Measurements from ENCODE around the gene PKLR.

The PKLR gene

DNA sequence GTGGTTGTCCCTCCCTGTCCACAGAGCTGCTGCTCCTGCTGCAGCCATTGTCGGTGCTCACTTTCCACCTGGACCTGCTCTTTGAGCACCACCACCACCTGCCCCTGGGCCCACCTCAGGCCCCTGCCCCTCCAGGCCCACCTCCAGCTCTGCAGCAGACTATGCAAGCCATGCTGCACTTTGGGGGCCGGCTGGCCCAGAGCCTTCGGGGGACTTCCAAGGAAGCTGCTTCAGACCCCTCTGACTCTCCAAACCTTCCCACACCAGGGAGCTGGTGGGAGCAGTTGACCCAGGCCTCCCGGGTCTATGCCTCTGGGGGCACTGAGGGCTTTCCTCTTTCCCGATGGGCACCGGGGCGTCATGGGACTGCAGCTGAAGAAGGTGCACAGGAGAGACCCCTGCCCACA is 25.4 kb upstream of the PKLR start:
- TF ChIP-seq, protein P1, sequence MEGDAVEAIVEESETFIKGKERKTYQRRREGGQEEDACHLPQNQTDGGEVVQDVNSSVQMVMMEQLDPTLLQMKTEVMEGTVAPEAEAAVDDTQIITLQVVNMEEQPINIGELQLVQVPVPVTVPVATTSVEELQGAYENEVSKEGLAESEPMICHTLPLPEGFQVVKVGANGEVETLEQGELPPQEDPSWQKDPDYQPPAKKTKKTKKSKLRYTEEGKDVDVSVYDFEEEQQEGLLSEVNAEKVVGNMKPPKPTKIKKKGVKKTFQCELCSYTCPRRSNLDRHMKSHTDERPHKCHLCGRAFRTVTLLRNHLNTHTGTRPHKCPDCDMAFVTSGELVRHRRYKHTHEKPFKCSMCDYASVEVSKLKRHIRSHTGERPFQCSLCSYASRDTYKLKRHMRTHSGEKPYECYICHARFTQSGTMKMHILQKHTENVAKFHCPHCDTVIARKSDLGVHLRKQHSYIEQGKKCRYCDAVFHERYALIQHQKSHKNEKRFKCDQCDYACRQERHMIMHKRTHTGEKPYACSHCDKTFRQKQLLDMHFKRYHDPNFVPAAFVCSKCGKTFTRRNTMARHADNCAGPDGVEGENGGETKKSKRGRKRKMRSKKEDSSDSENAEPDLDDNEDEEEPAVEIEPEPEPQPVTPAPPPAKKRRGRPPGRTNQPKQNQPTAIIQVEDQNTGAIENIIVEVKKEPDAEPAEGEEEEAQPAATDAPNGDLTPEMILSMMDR (conservative IDR thresholded peaks at IDR 0.05) = no peak
- H3K27ac ChIP-seq = no peak overlapping the region

- peak overlapping the region; percentile 86 for H3K27ac ChIP-seq
- TF ChIP-seq, protein P1 (conservative IDR thresholded peaks at IDR 0.05) = no peak
These were observed 24.8 kb upstream of the PKLR start for GRCh38 chr1:155326020-155326526.

DNA sequence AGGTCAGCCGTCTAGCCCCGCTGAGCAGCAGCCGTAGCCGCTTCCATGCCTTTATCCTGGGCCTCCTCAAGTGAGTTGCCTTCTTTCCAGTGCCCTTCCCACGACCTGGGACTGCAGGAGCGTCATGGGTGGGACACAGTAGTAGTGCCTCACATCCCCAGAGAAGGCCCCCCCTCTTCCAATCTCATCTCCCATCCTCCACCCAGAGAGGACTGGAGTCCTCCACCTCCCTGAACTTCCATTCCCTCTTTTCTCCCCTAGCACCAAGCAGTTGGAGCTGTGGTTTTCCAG is 24.3 kb upstream of the PKLR start:
- TF ChIP-seq, protein P1 (conservative IDR thresholded peaks at IDR 0.05) = no peak
- peak overlapping the region; percentile 86 for H3K27ac ChIP-seq

- peak overlapping the region; percentile 86 for H3K27ac ChIP-seq
- TF ChIP-seq, protein P1 (conservative IDR thresholded peaks at IDR 0.05) = peak; percentile 72
These were observed 23.7 kb upstream of the PKLR start for GRCh38 chr1:155324717-155325602.

DNA sequence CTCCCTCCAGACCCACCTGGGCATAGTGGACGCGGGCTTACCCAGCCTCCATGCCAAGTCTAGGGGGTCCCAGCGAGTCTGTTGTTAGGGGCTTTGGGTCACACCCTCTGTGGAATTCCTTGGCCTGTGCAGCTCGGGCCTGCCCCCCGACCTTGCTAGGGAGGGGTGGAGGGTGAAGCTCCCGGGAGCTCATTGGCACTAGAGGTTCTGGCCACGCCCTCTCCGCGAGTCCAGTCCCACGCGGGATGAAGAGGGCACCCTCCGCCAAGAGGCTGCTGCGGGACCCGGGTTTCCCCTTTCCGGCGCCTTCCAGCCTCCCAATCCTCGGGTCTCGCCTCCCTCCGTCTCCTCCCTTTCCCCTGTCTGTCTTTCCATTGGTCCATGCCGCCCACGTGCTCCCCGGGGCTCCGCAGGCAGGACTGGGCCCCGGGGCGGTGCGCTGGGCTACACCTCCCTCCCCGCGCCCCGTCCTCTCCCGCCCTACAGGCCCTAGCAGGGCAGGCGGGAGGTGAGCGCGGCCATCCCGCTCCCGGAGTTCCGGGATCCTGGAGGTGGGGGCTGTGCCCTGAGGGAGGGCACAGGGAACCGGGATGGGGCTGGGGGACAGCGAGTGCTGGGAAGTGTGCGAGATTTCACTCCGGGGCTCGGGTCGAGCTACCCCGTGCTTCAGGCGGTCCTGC is 22.9 kb upstream of the PKLR start:
- peak overlapping the region; percentile 86 for H3K27ac ChIP-seq
- TF ChIP-seq, protein P1 (conservative IDR thresholded peaks at IDR 0.05) = no peak

GRCh38 chr1:155323729-155324036 is 22.4 kb upstream of the PKLR start:
- H3K27ac ChIP-seq = peak overlapping the region; percentile 86
- TF ChIP-seq, protein P1 (conservative IDR thresholded peaks at IDR 0.05) = no peak

DNA sequence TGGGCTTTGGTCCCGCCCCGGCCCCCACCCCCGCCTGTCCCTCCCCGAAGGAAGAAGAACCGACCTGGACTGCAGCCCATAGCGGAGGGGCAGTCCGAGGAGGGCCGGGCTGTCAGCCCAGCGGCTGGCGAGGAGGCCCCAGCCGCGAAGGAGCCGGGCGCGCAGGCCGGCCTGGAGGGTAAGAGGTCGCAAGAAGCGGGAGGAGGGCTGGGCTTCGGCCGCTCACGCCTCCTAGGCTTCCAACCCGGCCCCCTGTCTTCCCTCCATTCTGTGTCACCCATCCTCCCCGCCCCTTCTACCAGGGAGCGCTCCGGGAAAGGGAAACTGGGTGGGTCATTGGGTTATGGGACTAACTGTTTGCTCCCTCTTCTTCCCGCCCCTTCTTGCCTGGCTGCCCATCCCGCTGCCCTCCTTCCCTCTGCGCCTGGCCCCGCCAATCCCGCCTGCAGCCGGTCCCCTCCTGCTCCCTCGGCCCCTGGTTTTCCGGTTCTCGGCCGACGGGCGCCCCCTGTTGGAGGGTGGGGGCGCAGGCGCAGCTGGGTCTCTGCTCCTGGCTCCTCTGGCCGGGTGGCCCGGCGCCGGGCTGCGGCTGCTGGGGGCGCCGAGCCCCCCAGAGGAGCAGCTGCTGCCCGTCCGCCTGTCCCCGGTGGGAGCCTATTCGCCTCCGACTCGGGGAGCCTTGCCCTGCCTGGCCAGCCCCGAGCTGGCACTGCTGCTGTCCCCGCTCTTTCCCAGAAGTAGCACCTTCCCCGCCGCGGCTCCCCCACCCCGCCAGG is 21.9 kb upstream of the PKLR start:
- H3K27ac ChIP-seq = peak overlapping the region; percentile 86
- TF ChIP-seq, protein P1 (conservative IDR thresholded peaks at IDR 0.05) = peak; percentile 92

Data from VCaP (cell line).